Testis (tissue), 2 donors: ENCODE data around the gene MLLT1.

Experiments
- POLR2A ChIP-seq: fragments of 450-650 bp; IDR thresholded peaks from one replicate; pipeline ENCODE4 v1.6.1; 2017; ENCODE audit warnings: antibody characterized with exemption, mild to moderate bottlenecking, moderate library complexity
- TF ChIP-seq, protein P1 (sequence below), 3 experiments: fragments of 450-650 bp in 2 of 3; fragments of 200-600 bp in 1 of 3; sonication (generic) in 1 of 3; IDR thresholded peaks; one replicate each; pipeline ENCODE4 v1.5.1; 2016 to 2019; ENCODE audit warnings: antibody characterized with exemption in 3 of 3, mild to moderate bottlenecking in 2 of 3, moderate library complexity in 1 of 3

DNA sequence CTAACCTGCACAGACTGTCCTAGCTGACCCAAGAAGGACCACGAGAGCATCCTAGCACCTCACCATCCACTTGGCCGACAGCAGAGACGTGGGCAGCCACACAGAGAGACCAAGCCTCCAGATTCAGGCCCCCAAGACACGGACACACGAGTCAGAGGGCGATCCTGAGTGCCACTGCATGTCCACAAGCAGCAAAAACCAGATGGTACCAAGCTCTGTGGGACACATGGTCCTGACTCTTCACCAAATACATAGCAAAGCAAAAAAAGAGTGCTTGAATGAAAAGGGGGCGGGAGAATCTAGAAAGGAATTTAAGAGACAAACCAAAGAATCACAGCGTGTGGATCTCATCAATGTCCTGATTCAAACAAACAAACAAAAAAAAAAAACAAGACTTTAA, 45.2 kb downstream of the MLLT1 start:
- TF ChIP-seq, protein P1, sequence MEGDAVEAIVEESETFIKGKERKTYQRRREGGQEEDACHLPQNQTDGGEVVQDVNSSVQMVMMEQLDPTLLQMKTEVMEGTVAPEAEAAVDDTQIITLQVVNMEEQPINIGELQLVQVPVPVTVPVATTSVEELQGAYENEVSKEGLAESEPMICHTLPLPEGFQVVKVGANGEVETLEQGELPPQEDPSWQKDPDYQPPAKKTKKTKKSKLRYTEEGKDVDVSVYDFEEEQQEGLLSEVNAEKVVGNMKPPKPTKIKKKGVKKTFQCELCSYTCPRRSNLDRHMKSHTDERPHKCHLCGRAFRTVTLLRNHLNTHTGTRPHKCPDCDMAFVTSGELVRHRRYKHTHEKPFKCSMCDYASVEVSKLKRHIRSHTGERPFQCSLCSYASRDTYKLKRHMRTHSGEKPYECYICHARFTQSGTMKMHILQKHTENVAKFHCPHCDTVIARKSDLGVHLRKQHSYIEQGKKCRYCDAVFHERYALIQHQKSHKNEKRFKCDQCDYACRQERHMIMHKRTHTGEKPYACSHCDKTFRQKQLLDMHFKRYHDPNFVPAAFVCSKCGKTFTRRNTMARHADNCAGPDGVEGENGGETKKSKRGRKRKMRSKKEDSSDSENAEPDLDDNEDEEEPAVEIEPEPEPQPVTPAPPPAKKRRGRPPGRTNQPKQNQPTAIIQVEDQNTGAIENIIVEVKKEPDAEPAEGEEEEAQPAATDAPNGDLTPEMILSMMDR (IDR thresholded peaks at IDR 0.05): no peak
- TF ChIP-seq POLR2A: no peak
